ENCODE data around the gene PDLIM1. TPM values are rescaled to one million over a fixed set of nuclear protein-coding genes. Genes with fewer than 3 reads are reported as not detected.
A peak's percentile ranks its signal among the peaks of the same experiment; 100 is the strongest.

The PDLIM1 gene
- total and polyA plus RNA-seq, 2 donors (not counting 1 experiment from before 2014, with no cell fraction given): 24.3 to 390 TPM

GRCh38 chr10:95250856-95251255, 39.9 kb downstream of the PDLIM1 start:
- TF ChIP-seq CTCF (conservative IDR thresholded peaks at IDR 0.05 in 1 of 2, IDR thresholded peaks at IDR 0.05 in 1 of 2; ENCODE audit: low read depth in 1 of 2, low read length in 2 of 2): no peak
- TF ChIP-seq EZH2 (IDR thresholded peaks at IDR 0.05; ENCODE audit: low read length, missing control alignments): no peak
- Histone ChIP-seq H3K36me3 (ENCODE audit: control insufficient read depth, insufficient read depth, low read length) (peaks cover 7% of the 10 kb centered on the region), H3K9me3 (ENCODE audit: control insufficient read depth, insufficient read depth, low read depth, low read length) (no peaks in the 10 kb centered on the region)

DNA sequence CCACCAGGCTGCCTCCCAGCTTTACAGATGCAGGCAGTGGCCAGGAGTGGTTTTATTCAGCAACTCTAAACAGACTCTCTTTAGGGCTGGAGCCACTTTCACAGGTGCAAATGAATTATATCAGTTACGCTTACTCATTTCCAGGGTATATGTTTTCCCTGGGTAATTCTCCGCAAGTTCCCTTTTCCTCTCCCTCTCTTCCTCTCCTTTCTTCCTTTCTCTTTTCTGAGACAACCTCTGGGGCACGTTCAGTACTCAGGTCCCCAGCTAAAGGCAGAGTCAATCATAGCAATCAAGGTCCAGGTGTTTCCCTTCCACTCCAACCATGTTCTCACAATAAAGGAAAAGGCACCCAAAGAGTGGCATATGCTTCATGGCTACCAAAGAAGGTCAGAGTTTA, 41.3 kb downstream of the PDLIM1 start:
- Histone ChIP-seq H3K4me3 (replicated peaks in 1 of 4; ENCODE audit: control extremely low read depth in 1 of 4, insufficient read depth in 1 of 4, low read depth in 3 of 4, low read length in 4 of 4) (no peak overlapping the region), H3K79me2 (ENCODE audit: control insufficient read depth, insufficient read depth, low read length) (peaks cover 27% of the 10 kb centered on the region), H3K36me3 (ENCODE audit: control insufficient read depth, insufficient read depth, low read length) (peaks cover 12% of the 10 kb centered on the region), H3K4me1 (ENCODE audit: control insufficient read depth, extremely low read depth, insufficient read depth, low read length) (peaks cover 29% of the 10 kb centered on the region), H3K27ac (ENCODE audit: insufficient read depth, low read length) (peak overlapping the region; percentile 2), H3K9me3 (ENCODE audit: control insufficient read depth, insufficient read depth, low read depth, low read length) (no peaks in the 10 kb centered on the region), H3K27me3 (ENCODE audit: control insufficient read depth, insufficient read depth, low read length) (no peaks in the 10 kb centered on the region), H2AFZ (ENCODE audit: low read length) (no peak overlapping the region), H3K9ac (ENCODE audit: insufficient read depth, low read length) (no peak overlapping the region), H4K20me1 (ENCODE audit: control insufficient read depth, extremely low read depth, insufficient read depth, low read length) (no peaks in the 10 kb centered on the region), H3K4me2 (ENCODE audit: extremely low read depth, insufficient read depth, low read length) (no peak overlapping the region)
- DNase-seq (ENCODE audit: low read depth in 2 of 2): no peak
- TF ChIP-seq CTCF (conservative IDR thresholded peaks at IDR 0.05 in 1 of 2, IDR thresholded peaks at IDR 0.05 in 1 of 2; ENCODE audit: low read depth in 1 of 2, low read length in 2 of 2): no peak
- no peak for TF ChIP-seq EZH2 (IDR thresholded peaks at IDR 0.05; ENCODE audit: low read length, missing control alignments)

More at GRCh38 chr10:95250856-95251255, 39.9 kb downstream of the PDLIM1 start:
- no peak overlapping the region for H3K27ac ChIP-seq (ENCODE audit: insufficient read depth, low read length)
- H3K27me3 ChIP-seq (ENCODE audit: control insufficient read depth, insufficient read depth, low read length): no peaks in the 10 kb centered on the region
- H3K9ac ChIP-seq (ENCODE audit: insufficient read depth, low read length): no peak overlapping the region
- H3K4me1 ChIP-seq (ENCODE audit: control insufficient read depth, extremely low read depth, insufficient read depth, low read length): peaks cover 29% of the 10 kb centered on the region
- no peak overlapping the region for H2AFZ ChIP-seq (ENCODE audit: low read length)
- no peak overlapping the region for H3K4me2 ChIP-seq (ENCODE audit: extremely low read depth, insufficient read depth, low read length)
- H3K4me3 ChIP-seq (replicated peaks in 1 of 4; ENCODE audit: control extremely low read depth in 1 of 4, insufficient read depth in 1 of 4, low read depth in 3 of 4, low read length in 4 of 4): no peak overlapping the region
- H4K20me1 ChIP-seq (ENCODE audit: control insufficient read depth, extremely low read depth, insufficient read depth, low read length): no peaks in the 10 kb centered on the region
- no peak for DNase-seq (ENCODE audit: low read depth in 2 of 2)
- peaks cover 29% of the 10 kb centered on the region for H3K79me2 ChIP-seq (ENCODE audit: control insufficient read depth, insufficient read depth, low read length)

- no peak overlapping the region for H3K4me2 ChIP-seq (ENCODE audit: extremely low read depth, insufficient read depth, low read length)
- no peaks in the 10 kb centered on the region for H4K20me1 ChIP-seq (ENCODE audit: control insufficient read depth, extremely low read depth, insufficient read depth, low read length)
- H3K36me3 ChIP-seq (ENCODE audit: control insufficient read depth, insufficient read depth, low read length): peaks cover 12% of the 10 kb centered on the region
- H3K4me3 ChIP-seq (replicated peaks in 1 of 4; ENCODE audit: control extremely low read depth in 1 of 4, insufficient read depth in 1 of 4, low read depth in 3 of 4, low read length in 4 of 4): no peak overlapping the region
- no peaks in the 10 kb centered on the region for H3K27me3 ChIP-seq (ENCODE audit: control insufficient read depth, insufficient read depth, low read length)
- H3K79me2 ChIP-seq (ENCODE audit: control insufficient read depth, insufficient read depth, low read length): peaks cover 23% of the 10 kb centered on the region
- peaks cover 29% of the 10 kb centered on the region for H3K4me1 ChIP-seq (ENCODE audit: control insufficient read depth, extremely low read depth, insufficient read depth, low read length)
- no peak overlapping the region for H2AFZ ChIP-seq (ENCODE audit: low read length)
- no peaks in the 10 kb centered on the region for H3K9me3 ChIP-seq (ENCODE audit: control insufficient read depth, insufficient read depth, low read depth, low read length)
- no peak for TF ChIP-seq CTCF (conservative IDR thresholded peaks at IDR 0.05 in 1 of 2, IDR thresholded peaks at IDR 0.05 in 1 of 2; ENCODE audit: low read depth in 1 of 2, low read length in 2 of 2)
- no peak for DNase-seq (ENCODE audit: low read depth in 2 of 2)
- peak overlapping the region; percentile 93 for H3K27ac ChIP-seq (ENCODE audit: insufficient read depth, low read length)
- no peak overlapping the region for H3K9ac ChIP-seq (ENCODE audit: insufficient read depth, low read length)
These were observed 41.8 kb downstream of the PDLIM1 start for GRCh38 chr10:95248989-95249388.
